ENCODE results near the gene CASP6.

GRCh38 chr4:109730619-109731545, 27.6 kb upstream of the CASP6 start:
- TF ChIP-seq CTCF (IDR thresholded peaks at IDR 0.05) (no peak), ZFX (IDR thresholded peaks at IDR 0.05; ENCODE audit: borderline replicate concordance) (no peak)
